Left colon (tissue), 2 donors: Measurements from ENCODE around the gene A2M. TPM values are rescaled to one million over a fixed set of nuclear protein-coding genes. Genes with fewer than 3 reads are reported as not detected.

Experiments
- ATAC-seq: fragments of 200-7000 bp; cut with Tn5 transposase; one replicate; pipeline ENCODE4 v1.9.1; 2020; ENCODE audit warnings: mild to moderate bottlenecking, moderate library complexity
- DNase-seq, 2 donors: peaks; one replicate each; pipeline ENCODE4 v3.0.0-alpha.2; 2020
- intact Hi-C, 2 donors: fragments of 100-400 bp; cut with DNase I in 1 of 2; cut with micrococcal nuclease in 1 of 2; formaldehyde crosslinking; loops; one replicate each; pipeline versions ENCODE4 v1.11.2 to v1.14.0; 2022; cut with DNase I, micrococcal nuclease
- total RNA-seq, 2 donors: library from RNA; stranded (reverse); fragmentation: NEBNext Ultra II Directional; extraction: Animal tissue kit (Norgen Biotek cat#: 25700); gene quantifications; one replicate each; pipeline ENCODE4 v1.2.1, GENCODE V29; 2021
- donor health status: DM: no; HTN: no; CAD: no.
- donor health status: DM: yes; HTN: yes; CAD: no.

A2M gene
- total RNA-seq, 2 donors from 2014 or later = 83.4 to 227 TPM

- ATAC-seq = no peak
- DNase-seq = no peak
- intact Hi-C loops = no loop called here
Measured at GRCh38 chr12:9052610-9053009, 63.1 kb downstream of the A2M start.

- no peak for DNase-seq
- no peak for ATAC-seq
- intact Hi-C loops = no loop called here
Measured at GRCh38 chr12:9051158-9051550, 64.6 kb downstream of the A2M start.

- no peak for ATAC-seq
- intact Hi-C loops = no loop called here
- no peak for DNase-seq
Measured at GRCh38 chr12:9050521-9051157, 65.1 kb downstream of the A2M start.

- ATAC-seq (peak; percentile 44), DNase-seq (no peak)
- intact Hi-C loops = loop anchor here in 1 of 2 donors (10.0 kb wide), 1 partner anchor 365 kb away; no protein-coding TSS in a partner anchor
Measured at GRCh38 chr12:9049520-9050133, 66.1 kb downstream of the A2M start.

- no peak for ATAC-seq
- intact Hi-C loops = loop anchor here in 1 of 2 donors (10.0 kb wide), 1 partner anchor 364 kb away; no protein-coding TSS in a partner anchor
- no peak for DNase-seq
Measured at GRCh38 chr12:9048930-9049329, 66.8 kb downstream of the A2M start.

GRCh38 chr12:9047105-9047504 is 68.6 kb downstream of the A2M start:
- intact Hi-C loops = loop anchor here in 1 of 2 donors (10.0 kb wide), 1 partner anchor 362 kb away; no protein-coding TSS in a partner anchor
- no peak for ATAC-seq
- DNase-seq = no peak

GRCh38 chr12:9043766-9044165 is 72.0 kb downstream of the A2M start:
- ATAC-seq (no peak), DNase-seq (no peak)
- intact Hi-C loops = loop anchor here in 1 of 2 donors (10.0 kb wide), 1 partner anchor 359 kb away; no protein-coding TSS in a partner anchor

GRCh38 chr12:9041321-9041720 is 74.4 kb downstream of the A2M start:
- no peak for ATAC-seq
- intact Hi-C loops = loop anchor here in 1 of 2 donors (10.0 kb wide), 1 partner anchor 357 kb away; no protein-coding TSS in a partner anchor
- DNase-seq = no peak

GRCh38 chr12:9040484-9041186 is 75.1 kb downstream of the A2M start:
- ATAC-seq = no peak
- intact Hi-C loops = loop anchor here in 1 of 2 donors (10.0 kb wide), 1 partner anchor 356 kb away; no protein-coding TSS in a partner anchor
- DNase-seq = no peak

- DNase-seq (no peak), ATAC-seq (peak; percentile 57)
- intact Hi-C loops = loop anchor here in 1 of 2 donors (5.0 kb wide), 1 partner anchor 87 kb away; no protein-coding TSS in a partner anchor
Measured at GRCh38 chr12:9039397-9039977, 76.2 kb downstream of the A2M start.

- no peak for DNase-seq
- intact Hi-C loops = loop anchor here in 1 of 2 donors (5.0 kb wide), 1 partner anchor 85 kb away; no protein-coding TSS in a partner anchor
- ATAC-seq = no peak
Measured at GRCh38 chr12:9037431-9037830, 78.3 kb downstream of the A2M start.

GRCh38 chr12:9036227-9036626 is 79.5 kb downstream of the A2M start:
- DNase-seq = no peak
- ATAC-seq = no peak
- intact Hi-C loops = loop anchor here in 1 of 2 donors (5.0 kb wide), 1 partner anchor 84 kb away; no protein-coding TSS in a partner anchor

GRCh38 chr12:9034095-9034494 is 81.6 kb downstream of the A2M start:
- no peak for DNase-seq
- ATAC-seq = no peak
- intact Hi-C loops = no loop called here

GRCh38 chr12:9033265-9033887 is 82.3 kb downstream of the A2M start:
- no peak for DNase-seq
- no peak for ATAC-seq
- intact Hi-C loops = no loop called here

GRCh38 chr12:9032202-9032964 is 83.3 kb downstream of the A2M start:
- intact Hi-C loops = no loop called here
- ATAC-seq = no peak
- DNase-seq = no peak

GRCh38 chr12:9030776-9031175 is 84.9 kb downstream of the A2M start:
- intact Hi-C loops = no loop called here
- DNase-seq (no peak), ATAC-seq (no peak)

- DNase-seq (no peak), ATAC-seq (no peak)
- intact Hi-C loops = no loop called here
Measured at GRCh38 chr12:9027161-9028059, 88.3 kb downstream of the A2M start.
